NCI-H2196 (cell line): ENCODE measurements around the gene SMG6.
A peak's percentile ranks its signal among the peaks of the same experiment; 100 is the strongest.

Source experiments
- DNase-seq: peaks from one replicate; lab custom pipeline; 2025; ENCODE audit not compliant: unreplicated experiment; lab: John Stamatoyannopoulos, UW

Gene SMG6

DNA sequence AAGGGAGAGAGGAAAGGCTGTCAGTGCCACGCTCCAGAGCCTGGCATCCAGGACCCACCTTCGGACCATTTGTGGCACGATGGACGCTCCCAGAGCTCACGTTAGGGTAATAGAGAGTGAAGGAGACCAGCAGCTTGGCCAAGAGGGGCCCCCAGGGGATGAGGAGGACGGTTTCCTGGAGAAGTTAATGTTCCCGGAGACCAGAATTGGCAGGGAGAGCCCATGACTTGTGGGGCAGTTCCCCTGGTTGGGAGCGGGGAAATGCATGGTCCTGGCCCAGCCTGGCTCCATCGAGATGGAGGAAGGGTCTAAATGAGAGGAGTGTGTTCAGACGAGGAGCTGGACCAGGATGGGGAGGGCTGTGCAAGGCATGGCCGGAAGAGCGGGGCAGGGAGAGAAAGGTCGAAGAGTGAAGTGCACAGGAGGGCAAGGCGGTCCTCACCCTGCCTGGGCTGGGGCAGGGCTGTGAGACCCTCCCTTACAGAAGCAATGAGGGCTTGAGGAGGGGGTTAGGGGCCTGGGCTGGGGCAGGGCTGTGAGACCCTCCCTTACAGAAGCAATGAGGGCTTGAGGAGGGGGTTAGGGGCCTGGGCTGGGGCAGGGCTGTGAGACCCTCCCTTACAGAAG lies 251.5 kb downstream of the SMG6 start:
- DNase-seq = no peak

GRCh38 chr17:2051061-2051932 lies 252.3 kb downstream of the SMG6 start:
- DNase-seq = peak; percentile 31

DNA sequence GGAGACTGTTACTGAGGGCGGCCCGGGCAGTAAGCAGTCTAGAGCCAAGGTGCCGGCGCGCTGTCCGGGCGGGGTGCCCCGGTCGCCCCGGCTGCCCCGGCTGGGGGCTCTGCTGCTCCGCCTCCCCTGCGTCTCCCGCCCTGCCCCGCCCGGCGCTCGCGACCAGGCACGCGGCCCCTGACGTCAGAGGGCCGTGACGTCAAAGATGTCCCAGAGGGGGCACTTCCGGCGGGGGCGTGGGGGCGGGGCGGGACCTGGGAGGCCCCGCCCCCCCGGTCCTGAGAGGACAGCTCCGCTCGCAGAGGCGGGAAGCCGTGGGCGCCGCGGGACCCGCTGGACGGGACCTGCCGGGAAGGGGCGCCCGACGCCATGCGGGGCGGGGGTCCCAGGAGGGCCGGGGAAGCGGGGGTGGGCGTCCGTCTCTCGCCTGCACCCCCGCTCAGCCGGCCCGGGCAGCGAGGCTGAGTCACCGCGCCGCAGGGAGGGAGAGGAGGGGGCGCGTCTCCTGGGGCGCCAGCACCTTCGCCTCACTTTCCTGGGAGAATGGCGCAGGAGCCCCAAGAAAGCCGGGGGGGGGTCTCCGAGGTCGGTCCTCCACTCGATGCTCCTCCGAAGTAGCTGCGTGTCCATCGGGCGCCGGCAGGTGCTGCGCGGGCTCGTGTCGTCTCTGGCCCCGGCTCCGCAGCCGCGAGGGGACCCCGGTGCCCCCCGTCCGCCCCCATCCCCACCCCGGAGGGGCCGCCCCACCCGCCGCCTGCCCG lies 253.1 kb downstream of the SMG6 start:
- peak; percentile 76 for DNase-seq

DNA sequence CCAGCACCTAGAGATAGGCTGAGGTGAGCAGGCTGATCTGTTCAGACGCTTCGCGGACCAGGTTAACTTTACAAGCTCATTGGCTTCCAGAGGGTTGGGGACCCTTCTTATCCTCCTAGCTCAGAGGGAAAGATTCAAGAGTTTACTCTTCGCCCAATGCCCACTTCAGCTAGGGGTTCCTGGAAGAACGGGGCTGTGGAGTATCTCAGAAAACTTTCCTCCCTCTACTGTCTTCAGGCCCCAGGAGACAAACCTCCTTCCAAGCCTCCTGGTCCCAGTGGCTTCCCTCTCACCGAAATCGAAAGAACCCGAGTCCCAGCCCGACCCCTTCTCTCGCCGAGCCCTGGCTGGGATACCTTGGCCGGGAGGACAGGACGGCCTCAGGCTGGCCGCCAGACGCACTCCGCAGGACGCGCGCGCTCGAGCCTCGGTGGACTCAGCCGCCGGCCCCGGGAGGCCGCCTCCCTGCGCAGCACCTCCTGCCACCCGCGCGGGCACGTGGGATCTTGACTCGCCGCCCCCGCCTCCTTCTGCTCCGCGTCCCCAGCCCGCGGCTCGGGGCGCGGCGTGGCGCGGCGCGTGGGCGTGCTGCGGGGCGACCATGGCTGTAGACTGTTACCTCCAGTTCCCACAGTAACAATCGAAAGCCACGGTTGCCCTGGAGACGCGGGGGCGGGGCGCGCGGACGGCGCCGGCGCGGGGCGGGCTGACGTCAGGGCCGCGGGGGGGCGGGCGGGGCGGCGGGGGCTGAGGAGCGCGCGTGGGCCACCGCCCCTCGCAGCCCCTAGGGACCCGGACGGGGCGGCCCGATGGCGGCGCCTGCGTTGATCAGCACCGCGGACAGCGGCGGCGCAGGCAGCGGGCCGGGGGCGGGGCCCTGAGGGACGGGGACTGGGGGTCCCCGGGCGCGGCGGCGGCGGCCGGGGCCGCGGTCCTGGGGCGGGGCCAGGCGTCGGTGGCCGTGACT lies 254.0 kb downstream of the SMG6 start:
- peak; percentile 53 for DNase-seq

DNA sequence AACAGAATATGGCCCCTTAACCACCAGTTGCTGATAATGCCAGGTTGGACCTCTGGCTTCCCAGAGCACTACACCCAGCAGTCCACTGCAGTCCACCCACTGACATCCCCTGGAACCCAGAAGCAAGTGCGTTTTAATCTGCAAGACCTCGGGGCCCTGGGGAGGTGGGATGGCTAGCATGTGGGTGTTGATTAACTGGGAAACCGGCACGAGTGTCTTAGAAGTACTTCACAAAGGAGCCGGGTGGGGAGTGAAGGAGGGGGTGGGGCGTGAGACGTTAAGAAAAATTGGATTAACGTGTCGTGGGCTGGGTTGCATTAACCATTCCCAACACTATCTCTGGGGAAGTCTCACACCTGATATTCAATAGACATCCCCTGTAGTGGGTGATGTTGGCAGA lies 254.8 kb downstream of the SMG6 start:
- no peak for DNase-seq

DNA sequence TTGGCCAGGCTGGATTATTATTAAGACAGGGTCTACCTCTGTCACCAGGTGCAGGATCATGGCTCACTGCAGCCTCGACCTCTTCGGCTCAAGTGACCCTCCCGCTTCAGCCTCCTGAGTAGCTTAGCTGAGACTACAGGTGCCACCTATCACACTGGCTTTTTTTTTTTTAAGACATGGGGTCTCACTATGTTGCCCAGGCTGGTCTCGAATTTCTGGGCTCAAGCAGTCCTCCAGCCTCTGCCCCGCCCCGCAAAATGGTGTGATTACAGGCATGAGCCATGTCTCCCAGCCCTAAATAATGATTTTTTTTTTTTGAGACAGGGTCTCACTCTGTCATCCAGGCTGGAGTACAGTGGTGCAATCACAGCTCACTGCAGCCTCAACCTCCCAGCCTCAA lies 256.0 kb downstream of the SMG6 start:
- no peak for DNase-seq

DNA sequence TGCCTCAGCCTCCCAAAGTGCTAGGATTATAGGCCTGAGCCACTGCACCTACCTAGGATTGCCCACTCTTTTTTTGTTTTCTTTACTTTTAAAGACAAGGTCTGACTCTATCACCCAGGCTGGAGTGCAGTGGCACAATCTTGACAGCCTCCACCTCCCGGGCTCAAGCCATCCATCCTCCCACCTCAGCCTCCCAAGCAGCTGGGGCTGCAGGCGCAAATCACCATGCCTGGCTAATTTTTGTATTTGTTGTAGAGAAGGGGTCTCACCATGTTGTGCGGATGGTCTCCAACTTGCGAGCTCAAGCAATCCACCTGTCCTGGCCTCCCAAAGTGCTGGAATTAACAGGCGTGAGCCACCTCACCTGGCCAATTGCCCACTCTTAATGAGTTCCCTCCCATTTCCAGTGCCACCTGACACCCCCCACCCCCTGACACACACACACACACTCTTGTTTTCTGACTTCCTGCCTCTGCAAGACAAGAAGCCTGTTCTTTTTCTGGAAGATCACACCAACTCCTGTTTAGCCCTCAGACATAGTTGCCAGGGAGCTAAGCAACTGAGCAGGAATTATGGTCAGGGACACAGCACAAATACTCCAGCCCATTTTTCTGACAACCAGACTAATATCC lies 259.2 kb downstream of the SMG6 start:
- peak; percentile 4 for DNase-seq

- no peak for DNase-seq
Observed at GRCh38 chr17:2043785-2044184, 259.8 kb downstream of the SMG6 start.

GRCh38 chr17:2042933-2043332 lies 260.7 kb downstream of the SMG6 start:
- DNase-seq = no peak

- no peak for DNase-seq
Observed at GRCh38 chr17:2042390-2042847, 261.2 kb downstream of the SMG6 start.

- DNase-seq = peak; percentile 85
Observed at GRCh38 chr17:2041561-2042389, 261.8 kb downstream of the SMG6 start, which contains the start of gene OVCA2. Gene OVCA2, plus strand, starts transcription at chr17:2042022. Its CDS starts 26 bp downstream, at chr17:2042048.

DNA sequence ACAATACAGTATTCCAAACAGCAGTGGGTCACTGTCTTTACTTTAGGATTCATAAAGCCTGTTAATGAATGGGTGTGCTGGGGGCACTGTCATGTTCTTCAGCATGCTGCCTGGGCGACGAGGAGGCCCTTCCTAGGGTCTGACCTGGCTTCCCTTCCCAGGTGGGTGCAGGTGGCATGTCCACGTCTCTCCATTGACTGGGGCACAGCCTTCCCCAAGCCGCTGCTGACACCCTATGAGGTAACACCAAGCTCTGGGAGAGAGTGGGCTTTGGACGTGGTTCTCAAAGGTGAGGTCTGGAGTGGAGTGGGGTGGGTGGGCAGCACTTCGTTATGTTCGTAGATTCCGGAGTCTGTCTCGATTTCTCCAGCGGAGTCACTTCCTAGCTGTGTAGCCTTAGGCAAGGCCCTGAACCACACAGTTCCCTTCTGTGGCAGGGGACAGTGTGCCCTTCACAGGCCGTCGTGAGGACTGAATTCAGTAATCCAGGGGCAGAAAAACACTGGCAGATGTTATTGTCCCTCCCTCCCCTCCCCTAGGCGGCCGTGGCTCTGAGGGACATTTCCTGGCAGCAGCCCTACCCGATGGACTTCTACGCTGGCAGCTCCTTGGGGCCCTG lies 262.5 kb downstream of the SMG6 start:
- peak; percentile 21 for DNase-seq

- no peak for DNase-seq
Observed at GRCh38 chr17:2040219-2040827, 263.3 kb downstream of the SMG6 start.

DNA sequence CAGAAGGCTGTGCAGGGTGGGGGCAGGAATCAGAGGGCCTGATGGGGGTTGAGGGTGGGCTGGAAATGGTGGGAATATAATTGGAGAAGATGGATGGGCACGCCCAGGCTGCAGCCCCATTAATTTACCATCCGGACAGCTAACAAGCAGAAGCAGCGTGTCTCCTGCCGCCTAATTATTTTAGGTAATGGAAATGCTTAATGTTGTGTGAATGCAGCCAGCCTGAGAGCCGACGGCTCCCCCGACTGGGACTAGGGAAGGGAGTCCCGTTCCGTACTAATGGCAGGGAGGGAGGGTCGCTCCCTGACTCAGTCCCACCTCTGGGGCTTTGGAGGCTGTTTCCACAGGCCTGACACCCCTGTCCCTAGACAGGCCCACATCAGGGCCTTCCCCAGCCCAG lies 266.4 kb downstream of the SMG6 start:
- DNase-seq = no peak

GRCh38 chr17:2035541-2036488 lies 267.8 kb downstream of the SMG6 start:
- DNase-seq = no peak

DNA sequence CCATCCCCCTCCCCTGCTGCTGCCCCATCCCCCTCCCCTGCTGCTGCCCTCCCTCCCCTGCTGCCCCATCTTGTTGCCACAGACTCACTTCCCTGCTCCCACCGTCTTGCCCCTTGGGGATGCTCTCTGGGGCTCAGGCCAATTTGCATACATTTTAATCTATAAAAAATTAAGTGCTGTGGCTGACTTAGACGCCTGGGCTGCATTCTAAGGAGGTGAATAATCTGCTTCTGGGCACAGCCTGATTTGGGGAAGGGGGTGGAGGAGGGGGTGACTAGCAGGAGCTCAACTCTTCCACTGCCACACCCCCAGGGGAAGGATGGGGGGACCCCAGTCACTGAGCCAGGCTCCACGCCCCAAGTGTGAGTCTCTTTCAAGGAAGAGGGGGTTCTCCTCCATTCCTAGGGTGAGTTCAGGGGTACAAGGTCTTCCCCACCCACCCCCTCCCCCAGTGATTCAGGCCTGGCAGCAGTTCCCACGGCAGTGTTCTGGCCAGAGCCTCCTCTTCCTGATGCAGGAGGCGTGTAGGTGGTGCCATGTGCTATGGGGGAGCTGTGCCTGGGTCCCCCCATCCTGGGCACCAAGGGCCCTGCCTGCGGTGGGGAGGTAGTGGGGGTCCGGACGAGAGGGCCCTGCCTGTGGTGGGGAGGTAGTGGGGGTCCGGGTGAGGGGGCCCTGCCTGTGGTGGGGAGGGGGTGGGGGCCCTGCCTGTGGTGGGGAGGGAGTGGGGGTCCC lies 268.6 kb downstream of the SMG6 start:
- DNase-seq = no peak
